ENCODE measurements around the gene RPL29.

RPL29 gene

GRCh38 chr3:51983578-51984268 lies 12.0 kb downstream of the RPL29 start:
- DNase-seq (ENCODE audit: low read depth in 2 of 2, low spot score in 1 of 2): no peak

DNA sequence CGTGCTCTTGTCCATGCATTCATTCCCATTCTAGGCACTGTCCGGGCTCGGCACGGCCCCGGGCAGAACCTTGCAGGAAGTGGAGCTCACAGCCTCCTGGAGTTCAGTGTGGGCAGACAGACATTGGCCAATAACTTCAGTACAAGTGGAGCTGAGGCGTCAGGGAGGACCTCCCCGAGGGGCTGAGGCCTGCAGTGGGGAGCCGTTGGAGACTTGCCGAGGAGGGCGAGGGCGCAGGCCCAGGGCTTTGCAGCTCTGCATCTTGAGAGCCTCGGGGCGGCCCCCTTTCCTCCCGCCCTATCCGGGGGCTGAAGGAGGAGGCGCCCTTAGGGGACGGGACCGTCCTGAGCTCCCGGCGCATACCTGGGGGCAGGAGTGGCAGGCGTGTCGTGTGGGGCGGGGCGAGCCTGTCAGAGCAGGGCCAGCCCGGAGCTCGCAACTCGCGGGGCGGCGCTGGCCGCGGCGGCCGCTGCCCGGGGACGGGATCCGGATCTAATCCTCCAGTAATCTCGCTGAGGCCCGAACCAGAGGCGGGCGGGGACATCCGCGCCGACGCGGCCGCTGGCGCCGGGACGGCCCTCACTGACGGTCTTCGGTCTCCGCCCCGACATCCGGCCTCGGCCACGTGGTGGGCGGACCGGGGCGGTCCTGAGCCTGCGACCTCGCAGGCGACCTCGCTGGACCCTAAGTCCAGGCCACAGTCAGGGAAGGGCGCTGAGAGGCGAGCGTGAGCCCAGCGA lies 12.7 kb downstream of the RPL29 start, which contains the start of gene ACY1:
ACY1 (plus strand) TSS at position 698 of the 740 bp plus-strand sequence. CDS start 530 bp downstream, outside the sequence.
- DNase-seq (ENCODE audit: low read depth in 2 of 2, low spot score in 1 of 2): peak; percentile 26 to 37

DNA sequence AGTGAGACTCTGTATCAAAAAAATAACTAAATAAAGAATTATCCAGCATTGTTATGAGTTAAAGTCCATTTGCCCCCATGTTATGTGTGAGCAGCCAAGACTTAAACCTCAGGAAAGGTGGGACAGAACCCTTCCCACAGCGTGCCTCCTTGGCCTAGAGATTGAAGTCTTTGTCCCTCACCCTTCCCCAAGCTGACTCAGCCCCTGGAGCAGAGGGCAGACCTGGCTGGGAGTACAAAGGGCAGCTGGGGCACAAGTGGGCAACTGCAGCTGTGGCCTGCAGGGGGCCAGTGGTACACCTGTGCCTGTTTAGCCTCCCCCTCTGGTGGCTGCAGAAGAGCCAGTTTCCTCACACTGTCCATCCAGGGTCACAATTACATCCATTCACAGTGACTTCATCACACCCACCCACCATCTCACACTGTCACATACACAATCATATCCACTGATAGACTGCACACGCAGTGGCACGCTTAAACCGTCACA lies 13.3 kb downstream of the RPL29 start:
- DNase-seq (ENCODE audit: low read depth in 2 of 2, low spot score in 1 of 2): no peak

DNA sequence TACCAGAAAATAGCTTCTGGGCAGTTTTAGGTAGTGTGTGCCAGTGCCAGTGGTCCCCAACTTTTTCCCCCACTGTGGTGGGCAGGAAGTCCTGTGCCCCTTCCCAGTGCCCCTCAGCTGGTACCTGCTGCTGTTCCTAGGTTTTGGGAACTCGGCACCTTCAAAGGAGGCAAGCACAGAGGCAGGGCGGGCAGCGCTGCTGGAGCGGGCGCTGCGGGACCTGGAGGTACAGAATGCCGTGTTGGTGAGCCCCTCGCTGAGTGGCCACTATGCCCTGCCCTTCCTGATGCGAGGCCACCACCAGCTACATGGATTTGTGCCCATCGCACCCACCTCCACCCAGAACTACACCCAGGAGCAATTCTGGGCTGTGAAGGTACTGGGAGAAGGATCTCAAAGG lies 15.4 kb downstream of the RPL29 start:
- no peak for DNase-seq (ENCODE audit: low read depth in 2 of 2, low spot score in 1 of 2)

GRCh38 chr3:51978143-51978502 lies 17.6 kb downstream of the RPL29 start:
- DNase-seq (ENCODE audit: low read depth in 2 of 2, low spot score in 1 of 2): no peak

- no peak for DNase-seq (ENCODE audit: low read depth in 2 of 2, low spot score in 1 of 2)
Measured at GRCh38 chr3:51977446-51978142, 18.1 kb downstream of the RPL29 start.

DNA sequence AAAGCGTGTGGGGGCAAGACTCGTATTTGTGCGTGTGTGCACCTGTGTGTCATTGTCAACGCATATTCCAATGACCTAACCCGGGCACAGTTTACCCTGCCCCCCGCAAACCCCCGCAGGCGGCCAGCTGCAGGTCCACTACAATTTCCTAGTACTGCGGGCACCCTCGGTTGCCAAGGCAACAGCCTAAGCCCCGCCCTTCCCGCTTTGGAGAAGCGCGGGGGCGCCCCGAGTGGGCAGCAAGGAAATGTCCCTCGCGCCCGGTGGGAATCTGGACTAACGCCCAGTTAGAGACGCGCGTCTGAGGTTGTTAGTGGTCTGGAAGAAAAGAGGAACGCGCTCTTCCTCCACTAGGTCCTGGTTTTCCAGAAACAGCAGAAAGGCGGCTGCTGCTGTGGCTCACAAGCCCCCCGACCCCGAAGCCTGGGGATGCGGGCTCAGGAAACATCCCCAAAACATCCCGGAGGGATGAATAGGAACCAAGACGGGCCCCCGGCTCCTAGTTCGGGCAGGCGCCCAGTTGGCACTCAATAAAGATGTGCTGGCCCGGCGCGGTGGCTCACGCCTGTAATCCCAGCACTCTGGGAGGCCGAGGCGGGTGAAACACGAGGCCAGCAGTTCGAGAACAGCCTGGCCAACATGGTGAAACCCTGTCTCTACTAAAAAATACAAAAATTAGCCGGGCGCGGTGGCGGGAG lies 19.7 kb downstream of the RPL29 start:
- no peak for DNase-seq (ENCODE audit: low read depth in 2 of 2, low spot score in 1 of 2)

DNA sequence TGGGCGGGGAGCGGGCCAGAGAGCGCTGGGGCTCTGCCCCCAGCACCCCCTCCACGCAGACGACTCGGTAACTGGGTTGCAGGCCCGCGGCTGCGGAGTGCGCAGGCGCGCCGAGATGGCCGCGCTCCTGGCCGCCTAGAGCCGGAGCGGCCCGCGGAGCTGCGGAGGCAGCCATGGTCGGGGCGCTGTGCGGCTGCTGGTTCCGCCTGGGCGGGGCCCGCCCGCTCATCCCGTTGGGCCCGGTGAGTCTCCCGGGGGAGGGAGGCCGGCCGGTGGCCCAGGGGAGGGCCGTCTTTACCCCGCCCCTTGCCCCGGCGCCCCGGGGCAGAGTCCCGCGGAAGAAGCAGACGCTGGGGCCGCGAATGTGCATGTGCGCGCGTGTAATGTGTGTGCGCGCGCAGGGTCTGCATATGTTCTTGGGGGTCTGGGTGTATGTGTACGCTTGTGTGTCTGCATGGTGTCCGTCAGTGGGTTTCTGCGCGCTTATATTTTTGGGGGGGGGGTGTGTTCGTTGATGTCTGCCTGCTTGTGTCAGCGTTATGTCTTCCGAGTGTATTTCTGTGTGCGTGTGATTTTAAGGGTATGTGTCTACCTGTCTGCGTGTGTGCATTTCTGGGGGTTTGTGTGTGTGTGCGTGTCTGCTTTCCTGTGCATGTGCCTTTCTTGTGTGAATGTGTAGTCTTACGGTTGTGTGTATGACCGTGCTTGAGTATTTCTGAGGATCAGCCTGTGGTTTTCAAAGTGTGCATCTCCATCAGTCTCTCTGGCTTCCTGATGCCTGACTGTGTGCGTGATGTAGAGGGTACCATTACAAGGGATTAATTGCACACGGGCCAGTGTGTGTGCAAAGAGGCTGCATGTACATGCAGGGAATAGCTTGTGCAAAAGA lies 20.5 kb downstream of the RPL29 start, which contains the start of gene ABHD14A:
ABHD14A (plus strand) TSS at position 102 of the 889 bp plus-strand sequence; CDS start at position 174, 72 bp downstream.
- DNase-seq (ENCODE audit: low read depth in 2 of 2, low spot score in 1 of 2): peak in 1 of 2 donors; percentile 47

GRCh38 chr3:51974277-51974962 lies 21.3 kb downstream of the RPL29 start:
- no peak for DNase-seq (ENCODE audit: low read depth in 2 of 2, low spot score in 1 of 2)

- DNase-seq (ENCODE audit: low read depth in 2 of 2, low spot score in 1 of 2): no peak
Measured at GRCh38 chr3:51971350-51971749, 24.3 kb downstream of the RPL29 start.

- DNase-seq (ENCODE audit: low read depth in 2 of 2, low spot score in 1 of 2): no peak
Measured at GRCh38 chr3:51970606-51971300, 24.9 kb downstream of the RPL29 start.

- DNase-seq (ENCODE audit: low read depth in 2 of 2, low spot score in 1 of 2): no peak
Measured at GRCh38 chr3:51969841-51970240, 25.9 kb downstream of the RPL29 start.

- no peak for DNase-seq (ENCODE audit: low read depth in 2 of 2, low spot score in 1 of 2)
Measured at GRCh38 chr3:51968883-51969678, 26.6 kb downstream of the RPL29 start.

- no peak for DNase-seq (ENCODE audit: low read depth in 2 of 2, low spot score in 1 of 2)
Measured at GRCh38 chr3:51968170-51968775, 27.4 kb downstream of the RPL29 start.

GRCh38 chr3:51967384-51968169 lies 28.1 kb downstream of the RPL29 start, which contains the start of gene PCBP4:
Gene PCBP4 (minus strand): TSS chr3:51967454. CDS start chr3:51961240, 6,214 bp downstream.
- DNase-seq (ENCODE audit: low read depth in 2 of 2, low spot score in 1 of 2): no peak

DNA sequence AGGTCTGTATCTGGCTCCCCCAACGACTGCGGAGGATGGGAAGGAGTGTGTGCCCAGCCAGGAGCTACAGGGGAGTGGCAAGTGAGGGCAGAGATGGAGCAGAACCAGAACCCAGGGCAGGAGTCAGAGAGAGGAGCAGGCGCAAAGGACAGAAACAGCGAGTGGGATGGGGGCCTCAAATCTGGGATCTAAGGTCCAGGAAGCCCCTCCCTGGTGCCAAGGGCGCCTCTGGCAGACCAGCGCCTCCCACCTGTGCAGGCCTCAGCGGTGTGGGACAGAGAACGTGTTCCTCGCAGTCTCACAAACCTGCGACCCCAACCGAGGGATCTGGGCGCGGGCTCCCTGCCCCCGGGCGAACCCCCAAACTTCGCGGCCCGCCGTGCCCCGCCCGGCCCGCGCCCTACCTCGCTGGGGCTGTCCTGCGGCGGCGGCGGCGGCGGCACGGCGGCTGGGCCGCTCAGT lies 28.7 kb downstream of the RPL29 start:
- DNase-seq (ENCODE audit: low read depth in 2 of 2, low spot score in 1 of 2): no peak

GRCh38 chr3:51966486-51966885 lies 29.2 kb downstream of the RPL29 start:
- DNase-seq (ENCODE audit: low read depth in 2 of 2, low spot score in 1 of 2): no peak
